Uterus (tissue), 4 donors: ENCODE results near the gene SPDEF. TPM values are rescaled to one million over a fixed set of nuclear protein-coding genes. Genes with fewer than 3 reads are reported as not detected.

Source experiments
- DNase-seq, 2 donors: peaks; one replicate each; pipeline ENCODE4 v3.0.0-alpha.2; 2019 to 2020
- H3K27ac ChIP-seq, 2 donors: fragments of 200-600 bp; sonication (generic); 1 replicate in 1 of 2; 2 replicates in 1 of 2; pipeline ENCODE4 v1.5.1; 2016 to 2018
- H3K27me3 ChIP-seq, 2 donors: fragments of 200-600 bp; sonication (generic); one replicate each; pipeline ENCODE4 v1.5.1; 2018 to 2019; ENCODE audit warnings: control low read depth in 1 of 2
- H3K36me3 ChIP-seq, 2 donors: fragments of 200-600 bp; sonication (generic); one replicate each; pipeline ENCODE4 v1.5.1; 2019; ENCODE audit warnings: control low read depth in 1 of 2
- H3K4me1 ChIP-seq, 2 donors: fragments of 200-600 bp; sonication (generic); one replicate each; pipeline ENCODE4 v1.5.1; 2018 to 2019; ENCODE audit warnings: control low read depth in 1 of 2
- H3K4me3 ChIP-seq, 2 donors: fragments of 200-600 bp; sonication (generic); 1 replicate in 1 of 2; 2 replicates in 1 of 2; pipeline ENCODE4 v1.5.1; 2018 to 2019; ENCODE audit warnings: mild to moderate bottlenecking in 1 of 2
- H3K9me3 ChIP-seq, 2 donors: fragments of 200-600 bp; sonication (generic); one replicate each; pipeline ENCODE4 v1.5.1; 2019; ENCODE audit warnings: control low read depth in 1 of 2
- CTCF ChIP-seq, 4 experiments: fragments of 200-600 bp in 2 of 4; fragments of 450-650 bp in 2 of 4; sonication (generic) in 2 of 4; IDR thresholded peaks; one replicate each; pipeline ENCODE4 v1.5.1; 2016 to 2019; ENCODE audit warnings: antibody characterized with exemption in 4 of 4, mild to moderate bottlenecking in 2 of 4, moderate library complexity in 1 of 4
- POLR2A ChIP-seq, 2 donors: fragments of 450-650 bp; IDR thresholded peaks; one replicate each; pipeline ENCODE4 v1.6.1; 2016; ENCODE audit warnings: antibody characterized with exemption in 2 of 2, mild to moderate bottlenecking in 1 of 2, moderate library complexity in 1 of 2
- intact Hi-C: fragments of 100-400 bp; cut with DNase I; formaldehyde crosslinking; loops from one replicate; pipeline ENCODE4 v1.15.1; 2023; ENCODE audit warnings: low total_unique reads
- total RNA-seq, 4 donors: library from RNA; depleted of rRNA in 3 of 4; stranded (reverse); fragments of >200 nt in 3 of 4; gene quantifications; one replicate each; pipeline versions ENCODE4 v1.1.0 to v1.2.4, GENCODE V29; 2014 to 2023
- donor health status: DM: yes; HTN: yes; CAD: no.

Gene SPDEF
- total RNA-seq, 4 donors from 2014 or later, result 0.52 to 1.5 TPM; not detected in 2

GRCh38 chr6:34563513-34563870 is 7.4 kb upstream of the SPDEF start:
- H3K36me3 ChIP-seq, result no peaks in the 10 kb centered on the region
- no peak for DNase-seq
- TF ChIP-seq CTCF (IDR thresholded peaks at IDR 0.05), result no peak
- H3K27me3 ChIP-seq, result no peaks in the 10 kb centered on the region
- H3K4me3 ChIP-seq, result no peak overlapping the region
- intact Hi-C loops, result no loop called here
- H3K4me1 ChIP-seq, result no peaks in the 10 kb centered on the region
- H3K9me3 ChIP-seq, result no peaks in the 10 kb centered on the region
- H3K27ac ChIP-seq, result no peak overlapping the region

GRCh38 chr6:34562861-34563512 is 6.9 kb upstream of the SPDEF start:
- no peaks in the 10 kb centered on the region for H3K4me1 ChIP-seq
- H3K36me3 ChIP-seq, result no peaks in the 10 kb centered on the region
- H3K4me3 ChIP-seq, result no peak overlapping the region
- H3K9me3 ChIP-seq, result no peaks in the 10 kb centered on the region
- no peaks in the 10 kb centered on the region for H3K27me3 ChIP-seq
- intact Hi-C loops, result no loop called here
- DNase-seq, result no peak
- no peak for TF ChIP-seq CTCF (IDR thresholded peaks at IDR 0.05)
- no peak for TF ChIP-seq POLR2A (IDR thresholded peaks at IDR 0.05)
- no peak overlapping the region for H3K27ac ChIP-seq

- Histone ChIP-seq H3K36me3 (no peaks in the 10 kb centered on the region), H3K27me3 (no peaks in the 10 kb centered on the region), H3K4me3 (no peak overlapping the region), H3K27ac (no peak overlapping the region), H3K9me3 (no peaks in the 10 kb centered on the region), H3K4me1 (no peaks in the 10 kb centered on the region)
- intact Hi-C loops, result no loop called here
- TF ChIP-seq POLR2A (IDR thresholded peaks at IDR 0.05) (no peak), CTCF (IDR thresholded peaks at IDR 0.05) (no peak)
- DNase-seq, result no peak
These were observed 6.2 kb upstream of the SPDEF start for GRCh38 chr6:34562350-34562749.

- no peaks in the 10 kb centered on the region for H3K36me3 ChIP-seq
- no peak overlapping the region for H3K27ac ChIP-seq
- TF ChIP-seq POLR2A (IDR thresholded peaks at IDR 0.05) (no peak), CTCF (IDR thresholded peaks at IDR 0.05) (no peak)
- no peaks in the 10 kb centered on the region for H3K4me1 ChIP-seq
- H3K27me3 ChIP-seq, result no peaks in the 10 kb centered on the region
- intact Hi-C loops, result no loop called here
- no peaks in the 10 kb centered on the region for H3K9me3 ChIP-seq
- no peak overlapping the region for H3K4me3 ChIP-seq
- no peak for DNase-seq
These were observed 5.0 kb upstream of the SPDEF start for GRCh38 chr6:34561227-34561530.

GRCh38 chr6:34560366-34561226 is 4.5 kb upstream of the SPDEF start:
- no peaks in the 10 kb centered on the region for H3K9me3 ChIP-seq
- no peak overlapping the region for H3K27ac ChIP-seq
- no peaks in the 10 kb centered on the region for H3K36me3 ChIP-seq
- TF ChIP-seq POLR2A (IDR thresholded peaks at IDR 0.05), result no peak
- no peak for TF ChIP-seq CTCF (IDR thresholded peaks at IDR 0.05)
- no peaks in the 10 kb centered on the region for H3K27me3 ChIP-seq
- intact Hi-C loops, result no loop called here
- H3K4me3 ChIP-seq, result no peak overlapping the region
- no peaks in the 10 kb centered on the region for H3K4me1 ChIP-seq
- no peak for DNase-seq
